ENCODE data around the gene MAML3.

The MAML3 gene

GRCh38 chr4:139892973-139893736 lies 260.8 kb downstream of the MAML3 start:
- no peak for DNase-seq

DNA sequence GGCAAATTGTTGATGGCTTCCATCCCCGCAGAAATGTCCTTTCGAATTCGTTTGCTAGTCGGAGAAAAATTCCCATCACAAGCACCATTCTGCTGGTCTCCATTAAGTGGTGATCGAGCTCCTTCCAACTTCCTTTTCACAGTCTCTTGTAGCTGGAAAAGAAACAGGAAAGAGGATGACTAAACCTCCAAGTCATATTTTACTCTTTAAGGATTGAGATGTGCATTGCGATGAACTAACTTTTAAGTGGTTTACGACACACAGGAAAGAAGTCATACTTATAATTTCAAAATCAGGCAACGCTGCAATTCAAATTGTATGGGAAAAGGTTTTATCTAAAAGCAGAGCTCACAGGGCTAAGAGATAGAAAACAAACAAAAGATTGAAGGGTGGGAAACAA lies 263.2 kb downstream of the MAML3 start:
- DNase-seq: no peak

GRCh38 chr4:139889901-139890300 lies 264.1 kb downstream of the MAML3 start:
- DNase-seq: no peak

DNA sequence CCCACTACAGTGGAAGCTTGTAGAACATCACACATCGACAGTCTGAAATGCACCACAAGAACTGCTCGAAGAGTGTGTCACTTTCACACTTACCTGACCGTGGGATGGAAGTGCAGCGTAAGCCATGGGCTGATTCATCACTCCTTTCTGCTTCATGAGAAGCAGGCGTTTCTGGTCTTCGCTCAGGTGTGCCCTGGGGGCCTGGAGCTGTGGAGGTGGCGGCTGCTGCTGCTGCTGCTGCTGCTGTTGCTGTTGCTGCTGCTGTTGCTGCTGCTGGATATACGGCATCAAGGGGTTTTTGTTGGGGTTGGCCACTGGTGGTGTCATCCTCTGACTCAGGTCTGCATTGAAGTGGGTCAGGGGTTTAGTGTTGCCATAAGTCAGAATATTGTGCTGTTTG lies 264.7 kb downstream of the MAML3 start:
- no peak for DNase-seq

DNA sequence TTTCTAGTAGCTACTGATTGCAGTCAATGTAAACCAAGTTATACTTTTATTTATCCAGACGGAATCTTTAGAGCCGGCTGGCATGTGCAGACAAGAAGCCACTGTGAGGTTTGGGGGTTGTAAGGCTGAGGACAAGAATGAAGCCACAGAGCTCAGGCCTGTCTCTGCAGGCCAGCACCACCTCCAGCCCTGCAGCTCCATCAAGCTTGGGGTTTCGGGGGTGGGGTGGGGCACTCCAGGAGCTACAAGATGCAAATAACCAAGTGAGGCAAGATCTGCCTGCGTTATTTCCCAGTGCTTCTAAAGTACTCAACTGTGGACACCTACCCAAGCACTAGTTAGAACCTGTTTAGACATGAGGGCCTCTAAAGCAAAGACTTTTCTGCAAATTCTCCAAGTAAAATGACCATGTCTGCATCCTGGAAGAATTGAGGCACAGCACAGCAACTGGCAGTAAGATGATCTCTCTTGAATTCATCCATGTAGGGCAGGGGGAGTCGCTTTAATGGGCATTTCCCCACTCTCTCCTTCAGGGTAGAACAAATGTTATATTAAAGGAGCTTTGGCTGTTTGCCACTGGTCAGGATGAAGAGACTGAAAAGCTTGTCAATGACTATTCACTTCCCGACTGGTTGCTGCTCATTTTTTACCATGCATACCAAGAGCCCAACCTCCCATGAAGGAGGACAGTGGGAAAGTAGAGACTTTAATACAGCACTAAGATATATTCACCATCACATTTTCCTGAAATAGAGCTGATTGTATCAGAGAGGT lies 265.8 kb downstream of the MAML3 start:
- DNase-seq: no peak

DNA sequence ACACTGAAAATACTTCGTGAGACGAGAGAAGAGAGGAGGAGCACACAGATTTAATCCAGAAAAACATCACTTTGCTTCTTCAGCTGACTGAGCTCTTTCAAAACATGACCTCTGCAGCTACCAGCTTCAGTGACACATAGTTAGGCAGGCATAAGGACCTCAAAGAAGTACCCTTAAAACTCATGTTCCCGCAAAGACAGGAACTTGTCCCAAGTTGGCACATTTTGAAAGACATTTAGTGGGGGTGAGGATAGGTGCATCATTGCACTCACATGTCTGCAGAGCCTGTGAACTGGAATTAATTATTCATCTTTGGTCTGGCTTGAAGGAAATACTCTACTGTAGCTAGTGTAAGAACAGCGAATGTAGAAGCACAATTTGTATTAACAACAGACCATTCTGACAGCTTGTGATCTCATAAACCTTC lies 266.6 kb downstream of the MAML3 start:
- DNase-seq: no peak

DNA sequence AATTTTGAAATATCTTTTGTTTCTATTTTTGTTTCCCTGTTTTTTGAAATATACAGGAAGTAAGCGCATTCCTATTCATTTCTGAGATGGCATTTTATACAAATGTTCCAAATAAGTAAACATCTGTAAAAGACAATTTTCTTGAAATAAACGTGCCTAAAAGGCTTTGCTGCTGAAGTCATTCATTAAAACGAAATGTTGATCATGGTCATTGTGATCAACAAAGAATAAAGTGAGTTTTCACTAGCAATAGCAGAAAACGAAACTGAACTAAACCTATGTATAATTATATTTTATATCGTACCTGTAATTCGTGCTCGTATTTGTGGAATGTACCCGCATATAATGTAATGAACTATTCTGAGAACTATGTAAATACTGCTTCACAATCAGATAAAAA lies 267.2 kb downstream of the MAML3 start:
- DNase-seq: no peak

DNA sequence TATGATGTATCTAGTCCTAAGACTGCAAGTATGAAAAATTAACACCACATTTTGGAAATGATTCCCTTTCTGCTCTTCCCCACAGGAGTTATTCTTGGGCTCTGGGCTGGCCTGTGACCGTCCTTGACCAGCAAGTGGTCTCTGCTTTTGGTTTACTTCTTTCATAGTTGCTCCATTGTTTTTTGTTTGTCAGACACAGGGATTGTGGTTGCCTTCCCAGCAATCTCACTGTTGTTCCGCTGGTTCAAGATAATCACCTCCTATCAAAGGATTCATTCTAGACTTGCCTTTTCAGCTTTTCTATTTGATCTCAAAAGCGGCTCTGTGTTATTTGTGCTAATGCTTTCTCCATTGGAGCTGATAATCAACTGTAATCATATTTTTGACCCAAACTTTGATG lies 269.5 kb downstream of the MAML3 start:
- no peak for DNase-seq

- no peak for DNase-seq
These were observed 273.1 kb downstream of the MAML3 start for GRCh38 chr4:139880841-139881240.

DNA sequence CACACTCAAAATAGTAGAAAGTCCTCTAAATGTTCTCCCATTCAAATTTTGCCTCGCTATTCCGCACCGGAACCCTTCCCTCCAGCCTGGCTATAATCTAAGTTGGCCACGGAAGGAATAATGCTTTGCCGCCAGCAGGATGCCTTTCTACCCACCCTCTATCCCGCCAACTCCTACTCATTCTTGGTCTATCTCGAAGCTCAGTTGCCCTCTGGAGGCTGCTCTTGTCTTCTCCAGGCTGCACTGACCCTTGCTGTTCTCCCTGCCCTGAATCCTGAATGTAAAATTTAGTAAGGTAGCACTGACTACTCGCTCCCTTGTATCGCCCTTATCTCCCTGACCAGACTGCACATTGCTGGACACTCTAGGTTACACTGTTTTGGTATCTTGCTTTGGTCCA lies 275.9 kb downstream of the MAML3 start:
- no peak for DNase-seq

DNA sequence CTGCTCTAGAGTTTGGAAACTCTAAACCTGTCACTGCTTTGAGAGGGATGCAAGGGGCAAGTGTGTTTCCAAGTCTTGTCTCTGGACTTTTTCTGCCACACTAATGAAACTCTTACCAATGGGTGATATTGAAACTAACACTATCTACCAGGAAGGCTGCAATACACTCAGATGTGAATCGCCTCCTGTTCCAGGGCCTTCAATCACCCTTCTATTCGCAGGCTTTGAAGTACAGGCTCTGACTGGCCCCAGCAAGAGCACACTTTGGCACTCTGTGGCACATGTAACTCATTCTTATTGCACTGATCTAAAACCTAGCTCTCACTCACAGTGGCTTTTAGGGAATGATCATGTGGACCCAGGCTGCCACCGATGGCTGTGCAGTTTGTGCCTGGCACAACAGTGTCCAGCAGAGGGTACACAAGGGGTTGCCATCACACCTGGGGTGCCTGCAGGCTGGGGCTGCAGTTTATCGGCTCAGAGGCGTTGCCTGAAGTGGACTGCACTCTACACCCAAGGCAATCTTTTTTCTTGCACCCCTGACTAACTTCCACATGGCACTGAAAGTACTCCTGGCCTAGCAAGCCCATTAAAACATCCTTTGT lies 277.5 kb downstream of the MAML3 start:
- DNase-seq: no peak

DNA sequence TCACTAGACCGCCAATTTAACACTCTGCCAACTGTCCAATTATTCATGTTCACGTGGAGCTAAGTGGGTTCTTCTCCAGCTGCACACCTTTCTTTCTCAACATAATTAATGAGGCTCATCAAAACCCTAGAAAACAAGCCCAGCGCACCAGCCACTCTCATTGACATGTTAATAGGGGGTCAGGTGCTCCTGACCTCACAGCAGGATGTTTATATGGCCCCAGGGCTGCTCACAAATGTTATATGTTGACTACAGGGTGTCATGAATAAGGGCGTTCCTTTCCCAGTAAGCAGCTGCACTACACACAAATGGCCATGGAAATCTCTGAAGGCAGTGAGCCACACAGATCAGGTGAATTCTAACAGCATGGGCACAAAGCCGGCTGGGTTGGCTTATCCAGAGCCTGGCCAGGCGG lies 278.6 kb downstream of the MAML3 start:
- DNase-seq: no peak

DNA sequence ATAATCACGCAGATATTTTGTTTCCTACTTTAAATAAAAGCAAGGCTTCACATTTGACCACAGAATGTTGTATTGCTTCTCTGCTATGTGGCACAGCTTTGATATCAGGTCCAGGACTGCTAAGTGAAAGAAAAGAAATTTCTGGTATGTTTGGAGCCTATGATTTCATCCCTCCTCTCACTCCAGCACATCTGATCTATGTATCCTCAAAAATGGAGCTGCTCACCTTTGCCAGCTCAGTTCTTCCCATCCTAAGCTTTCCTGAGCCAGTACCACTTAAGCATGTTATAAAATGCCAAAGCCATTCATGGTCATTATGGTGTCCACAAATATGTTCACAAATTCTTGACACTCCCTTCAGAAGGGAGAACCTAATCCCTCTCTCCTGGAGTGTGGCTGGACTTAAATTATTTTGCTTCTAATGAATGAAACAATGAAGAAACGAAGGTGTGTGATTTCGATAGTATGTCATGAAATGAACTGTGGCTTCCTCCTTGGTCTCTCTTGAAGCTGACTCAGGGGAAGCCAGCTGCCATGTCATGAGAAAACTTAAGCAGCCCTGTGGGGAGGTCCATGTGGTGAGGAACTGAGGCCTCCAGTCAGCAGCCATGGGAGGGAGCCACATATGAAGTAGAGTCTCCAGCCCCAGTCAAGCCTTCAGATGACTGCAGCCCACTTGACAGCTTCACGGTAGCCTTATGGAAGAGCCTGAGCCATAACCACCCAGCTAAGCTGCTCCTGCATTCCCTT lies 280.7 kb downstream of the MAML3 start:
- DNase-seq: no peak

GRCh38 chr4:139872274-139872673 lies 281.7 kb downstream of the MAML3 start:
- peak; percentile 92 for DNase-seq

DNA sequence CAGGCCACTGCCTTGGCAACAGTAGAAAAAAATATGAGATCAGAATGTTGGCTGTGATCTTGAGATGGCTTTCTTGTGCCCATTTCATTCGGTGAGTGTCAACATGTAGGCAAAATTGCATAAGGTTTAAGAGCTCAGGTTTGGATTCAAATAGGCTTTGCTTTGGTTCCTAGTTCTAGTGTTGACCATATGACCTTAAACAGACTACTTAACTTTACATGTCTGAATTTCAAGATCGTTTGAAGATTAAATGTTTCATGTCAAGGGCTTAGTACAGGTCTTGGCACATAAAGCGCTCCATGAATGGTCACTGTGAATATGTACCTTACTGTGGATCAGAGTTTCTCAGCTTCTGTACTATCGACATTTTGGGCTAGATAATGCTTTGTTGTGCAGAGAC lies 284.2 kb downstream of the MAML3 start:
- DNase-seq: no peak

DNA sequence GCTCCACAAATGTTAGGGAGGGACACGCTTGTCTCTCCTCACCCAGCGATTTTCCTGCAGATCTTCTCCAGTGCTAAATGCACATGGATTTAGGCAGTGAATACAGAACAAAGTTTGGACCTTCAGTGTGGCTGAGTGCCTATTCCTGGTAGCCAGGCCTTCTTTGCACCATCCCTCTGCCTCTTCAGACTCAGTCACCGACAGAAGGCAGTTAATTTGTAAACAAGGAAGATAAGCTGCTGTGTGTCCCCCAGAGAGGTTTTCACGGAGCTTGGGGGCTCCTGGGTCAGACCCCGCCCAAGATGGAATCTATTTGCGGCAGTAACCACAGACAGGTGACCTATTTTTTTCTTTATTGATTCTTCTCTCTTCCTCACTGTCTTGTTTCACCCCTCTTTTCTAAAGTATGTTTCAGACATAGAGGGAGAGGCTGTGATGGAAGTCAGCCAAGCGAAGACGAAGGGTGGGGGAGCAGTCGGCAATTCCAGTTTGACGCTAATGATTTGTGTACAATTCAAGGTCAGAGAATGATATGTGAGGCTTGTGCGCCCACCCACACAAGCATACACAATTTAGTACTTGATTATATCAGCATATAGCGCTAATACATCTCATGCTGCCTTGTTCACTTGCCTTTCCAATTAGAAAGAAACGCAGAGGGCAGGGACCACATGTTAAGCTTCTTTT lies 287.6 kb downstream of the MAML3 start:
- no peak for DNase-seq

- no peak for DNase-seq
These were observed 288.4 kb downstream of the MAML3 start for GRCh38 chr4:139865537-139865936.

GRCh38 chr4:139863531-139863930 lies 290.5 kb downstream of the MAML3 start:
- DNase-seq: no peak

- no peak for DNase-seq
These were observed 292.5 kb downstream of the MAML3 start for GRCh38 chr4:139861471-139861870.

DNA sequence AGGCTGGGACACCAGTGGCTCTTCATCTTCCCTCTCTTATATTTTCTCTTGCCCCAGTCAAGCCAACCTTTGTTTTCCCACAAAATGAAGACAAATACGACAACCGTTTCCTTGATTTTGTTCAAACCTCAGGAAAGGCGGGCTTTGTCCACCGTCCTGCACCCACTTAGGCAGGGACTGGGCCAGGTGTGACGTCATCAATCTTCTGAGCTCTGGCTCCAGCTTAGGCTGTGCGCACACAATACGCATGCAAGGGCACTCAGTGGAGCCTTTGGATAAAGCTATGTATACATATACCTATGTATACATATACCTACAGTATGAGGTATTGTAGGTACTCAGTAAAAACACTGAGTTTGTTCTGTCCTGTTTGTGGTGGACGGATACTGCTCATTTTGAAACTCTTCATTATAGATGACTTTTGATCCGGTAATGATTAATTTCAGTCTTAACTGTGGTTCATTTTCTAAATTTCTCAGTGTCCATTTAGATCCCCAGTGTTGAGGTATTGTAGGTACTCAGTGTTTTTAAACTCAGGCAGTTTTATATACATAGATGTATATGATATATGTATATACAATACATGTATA lies 293.5 kb downstream of the MAML3 start:
- DNase-seq: no peak

- no peak for DNase-seq
These were observed 294.1 kb downstream of the MAML3 start for GRCh38 chr4:139859876-139860275.
